Epithelial cell of proximal tubule (primary cell): ENCODE results near the gene ID1. TPM values are rescaled to one million over a fixed set of nuclear protein-coding genes. Genes with fewer than 3 reads are reported as not detected.
"Not testable (repeated sequence)": the region's sequence is repeated elsewhere in the genome, so short reads cannot be mapped to it uniquely, and the experiment has no call there.

Experiments used
- DNase-seq: peaks from one replicate; pipeline ENCODE4 v3.0.0-alpha.2; 2011; ENCODE audit warnings: low read depth
- H3K4me3 ChIP-seq: 2 replicates; pipeline ENCODE4 v1.5.1; 2011; ENCODE audit warnings: low read depth, mild to moderate bottlenecking, low read length
- CTCF ChIP-seq: conservative IDR thresholded peaks from 2 replicates; pipeline ENCODE4 v1.5.1; 2012; ENCODE audit warnings: low read depth, mild to moderate bottlenecking, low read length
- total RNA-seq: library from RNA; depleted of rRNA; stranded (reverse); fragments of >200 nt; gene quantifications from 2 replicates; pipeline ENCODE4 v1.2.3, GENCODE V29; 2015

ID1 gene
- total RNA-seq, 1 donor from 2014 or later = 302 TPM

GRCh38 chr20:31644701-31645100 is 39.6 kb downstream of the ID1 start:
- TF ChIP-seq CTCF = no peak
- no peak overlapping the region for H3K4me3 ChIP-seq
- no peak for DNase-seq

- DNase-seq, H3K4me3 ChIP-seq: not testable (repeated sequence)
Observed at GRCh38 chr20:31648104-31648503, 43.0 kb downstream of the ID1 start.

GRCh38 chr20:31652917-31653396 is 47.9 kb downstream of the ID1 start:
- DNase-seq = no peak
- TF ChIP-seq CTCF = no peak

GRCh38 chr20:31653561-31653960 is 48.5 kb downstream of the ID1 start:
- no peak for DNase-seq
- TF ChIP-seq CTCF = no peak
- no peak overlapping the region for H3K4me3 ChIP-seq

More at GRCh38 chr20:31652917-31653396, 47.9 kb downstream of the ID1 start:
- H3K4me3 ChIP-seq = no peak overlapping the region

GRCh38 chr20:31654534-31654933 is 49.4 kb downstream of the ID1 start:
- H3K4me3 ChIP-seq = no peak overlapping the region
- no peak for TF ChIP-seq CTCF
- no peak for DNase-seq

Other genes with a start within 250 kb of the ID1 start
- gene DEFB118, start 236.7 kb upstream of the ID1 start, total RNA-seq = not detected in 2 replicates
- gene DEFB119, start 214.7 kb upstream of the ID1 start, total RNA-seq = not detected in 2 replicates
- gene DEFB121, start 199.1 kb upstream of the ID1 start, total RNA-seq = not detected in 2 replicates
- not detected in 2 replicates for gene DEFB123, start 164.7 kb upstream of the ID1 start, total RNA-seq
- gene DEFB124, start 130.2 kb upstream of the ID1 start, total RNA-seq = not detected in 2 replicates
- not detected in 2 replicates for gene REM1, start 130.0 kb upstream of the ID1 start, total RNA-seq
- 61.1 and 104 TPM in 2 replicates for gene HM13, start 90.8 kb upstream of the ID1 start, total RNA-seq
- gene COX4I2, start 32.6 kb downstream of the ID1 start, total RNA-seq = not detected in 2 replicates
- 197 and 209 TPM in 2 replicates for gene BCL2L1, start 117.6 kb downstream of the ID1 start, total RNA-seq
- 126 and 147 TPM in 2 replicates for gene TPX2, start 134.0 kb downstream of the ID1 start, total RNA-seq
- gene MYLK2, start 214.1 kb downstream of the ID1 start, total RNA-seq = under 0.01 TPM in 1 of 2 replicates, not detected in the other
- gene FOXS1, start 240.3 kb downstream of the ID1 start, total RNA-seq = not detected in 2 replicates